Ramos (cell line): ENCODE measurements around the gene DIP2C.

Experiments
- in situ Hi-C: fragments of 300-500 bp; cut with MboI; formaldehyde crosslinking; loops from one replicate; pipeline ENCODE4 v1.14.3; 2022; ENCODE audit warnings: low sequenced_read_pairs; ENCODE audit not compliant: unreplicated experiment

The DIP2C gene

DNA sequence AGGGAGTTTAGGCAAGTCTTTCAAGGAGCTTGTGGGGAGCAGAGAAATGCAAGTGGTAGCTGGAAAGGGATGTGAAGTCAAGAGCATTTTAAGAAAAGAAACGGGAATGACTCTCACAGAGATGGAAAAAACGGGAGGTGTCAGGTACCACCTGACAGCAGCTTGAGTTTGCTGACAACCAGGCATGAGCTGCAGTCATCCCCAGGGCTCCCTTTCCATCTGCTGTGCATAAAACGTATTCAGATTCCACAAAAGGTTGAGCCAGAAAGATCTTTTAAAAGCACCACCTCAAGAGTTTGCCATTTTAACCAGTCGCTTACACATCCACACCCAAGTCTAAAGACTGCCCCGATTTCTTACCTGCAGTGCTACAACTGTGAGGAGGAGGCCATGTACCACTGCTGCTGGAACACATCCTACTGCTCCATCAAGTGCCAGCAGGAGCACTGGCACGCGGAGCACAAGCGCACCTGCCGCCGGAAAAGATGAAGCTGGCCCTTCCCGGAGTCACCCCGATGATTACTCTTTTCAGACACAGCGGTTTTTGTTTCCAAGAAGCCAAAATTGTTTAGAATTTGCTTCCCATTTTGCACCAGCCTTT, 437.4 kb downstream of the DIP2C start:
- in situ Hi-C loops, result no loop called here

DNA sequence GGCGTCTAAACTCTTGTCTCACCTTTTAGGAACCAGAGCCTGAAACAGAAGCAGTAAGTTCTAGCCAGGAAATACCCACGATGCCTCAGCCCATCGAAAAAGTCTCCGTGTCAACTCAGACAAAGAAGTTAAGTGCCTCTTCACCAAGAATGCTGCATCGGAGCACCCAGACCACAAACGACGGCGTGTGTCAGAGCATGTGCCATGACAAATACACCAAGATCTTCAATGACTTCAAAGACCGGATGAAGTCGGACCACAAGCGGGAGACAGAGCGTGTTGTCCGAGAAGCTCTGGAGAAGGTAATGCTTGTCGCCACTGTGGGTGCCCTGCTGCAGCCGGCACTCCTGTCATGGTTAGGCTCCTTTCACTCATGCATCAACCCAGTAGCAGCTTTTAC, 441.2 kb downstream of the DIP2C start:
- in situ Hi-C loops, result no loop called here

DNA sequence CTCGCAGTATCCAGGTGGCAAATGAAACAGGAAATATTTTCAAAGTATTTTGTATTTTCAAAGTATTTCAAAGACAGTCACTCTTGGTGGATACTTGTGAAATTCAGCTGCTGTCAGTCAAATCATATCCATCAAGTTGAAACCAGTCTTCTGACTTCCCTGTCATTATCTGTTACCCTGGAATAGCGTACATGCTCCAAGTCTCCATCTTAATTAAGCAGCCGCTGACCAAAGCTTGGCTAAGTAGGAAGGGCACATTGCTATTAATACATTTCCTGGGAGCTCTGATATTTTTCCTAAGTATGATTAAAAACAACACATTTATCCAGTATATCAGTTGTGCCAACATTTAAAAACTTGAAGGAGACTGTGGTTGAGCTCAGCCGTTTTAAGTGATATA, 442.0 kb downstream of the DIP2C start:
- in situ Hi-C loops, result no loop called here

DNA sequence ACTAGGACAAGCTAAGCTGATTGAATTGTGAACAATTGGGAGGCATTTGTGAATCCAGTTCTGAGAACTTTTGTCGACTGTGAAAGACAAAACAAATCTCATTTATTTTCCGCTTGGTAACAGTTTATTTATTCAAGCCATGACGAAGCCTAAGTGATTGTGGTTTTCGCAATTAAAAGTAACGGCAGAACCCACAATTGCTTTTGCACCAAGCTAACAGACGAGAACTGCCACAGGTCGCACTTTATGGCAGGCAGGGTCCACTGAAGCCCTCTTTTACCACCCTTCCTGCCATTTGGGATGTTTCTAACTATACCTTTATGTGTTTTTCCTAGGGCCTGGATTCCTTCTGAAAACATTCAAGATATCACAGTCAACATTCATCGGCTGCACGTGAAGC, 443.0 kb downstream of the DIP2C start:
- in situ Hi-C loops, result no loop called here

DNA sequence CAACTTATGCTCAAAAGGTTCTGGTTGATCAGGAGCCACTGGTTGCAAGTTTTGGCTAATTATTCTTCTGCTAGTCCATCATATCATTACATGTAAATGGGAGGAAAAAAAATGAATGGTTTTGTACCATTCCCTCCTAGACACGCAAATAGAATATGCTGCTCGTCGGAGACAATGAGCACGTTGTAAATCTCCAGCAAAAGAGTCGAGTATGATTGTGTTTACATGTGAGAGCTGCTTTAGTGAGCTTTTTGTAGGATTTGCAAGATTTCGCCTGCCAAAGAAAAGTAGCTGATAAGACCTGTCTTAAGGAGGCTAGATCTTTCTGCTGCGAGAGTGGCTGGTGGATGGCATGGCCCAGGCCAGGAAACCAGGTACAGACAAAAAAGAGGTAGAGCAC, 445.2 kb downstream of the DIP2C start:
- in situ Hi-C loops, result no loop called here

DNA sequence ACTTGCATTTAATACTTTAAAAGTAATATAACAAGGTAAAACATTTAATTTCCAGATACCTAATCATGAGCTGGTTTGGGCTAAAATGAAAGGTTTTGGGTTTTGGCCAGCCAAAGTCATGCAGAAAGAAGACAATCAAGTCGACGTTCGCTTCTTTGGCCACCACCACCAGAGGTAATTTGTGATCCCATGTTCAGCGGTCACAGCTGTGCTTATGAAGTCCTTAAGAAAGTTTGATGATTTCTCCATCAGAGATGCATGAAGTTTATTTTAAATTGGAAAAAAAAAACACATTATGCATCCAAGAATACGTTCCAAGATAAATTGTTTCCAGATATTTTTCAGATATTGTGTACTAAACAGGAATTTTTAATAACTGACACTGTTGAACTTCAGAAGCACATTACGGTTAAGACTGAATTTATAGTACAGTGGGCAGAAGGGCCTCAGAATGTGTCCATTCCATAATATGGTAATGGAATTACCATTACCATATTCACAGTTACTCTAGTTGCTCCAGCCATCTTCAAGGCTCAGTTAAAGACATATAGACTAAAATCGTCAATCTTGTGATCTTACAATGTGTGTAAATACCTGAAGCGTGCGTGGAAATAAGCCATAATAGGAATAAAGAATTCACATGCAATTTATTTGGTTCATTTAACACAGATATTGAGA, 447.4 kb downstream of the DIP2C start:
- in situ Hi-C loops, result no loop called here

DNA sequence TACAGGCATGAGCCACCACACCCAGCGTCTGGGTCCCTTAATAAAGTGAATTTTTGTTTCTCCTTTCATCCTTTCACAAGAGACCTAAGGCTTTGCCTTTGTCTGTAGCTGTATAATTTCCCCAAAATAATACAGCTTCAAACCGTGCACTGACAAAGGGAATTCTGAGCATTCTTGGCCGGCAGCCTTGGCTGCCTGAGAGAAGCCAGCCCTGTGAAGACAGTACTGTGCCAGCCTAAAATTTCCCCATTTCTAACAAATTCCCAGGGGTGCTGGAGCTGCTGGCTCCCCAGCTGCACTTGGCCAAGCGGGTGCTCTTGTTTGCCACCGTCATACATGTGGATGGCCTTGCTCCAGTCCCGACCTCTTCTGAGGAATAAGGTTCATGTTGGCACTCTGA, 448.0 kb downstream of the DIP2C start:
- in situ Hi-C loops, result no loop called here

DNA sequence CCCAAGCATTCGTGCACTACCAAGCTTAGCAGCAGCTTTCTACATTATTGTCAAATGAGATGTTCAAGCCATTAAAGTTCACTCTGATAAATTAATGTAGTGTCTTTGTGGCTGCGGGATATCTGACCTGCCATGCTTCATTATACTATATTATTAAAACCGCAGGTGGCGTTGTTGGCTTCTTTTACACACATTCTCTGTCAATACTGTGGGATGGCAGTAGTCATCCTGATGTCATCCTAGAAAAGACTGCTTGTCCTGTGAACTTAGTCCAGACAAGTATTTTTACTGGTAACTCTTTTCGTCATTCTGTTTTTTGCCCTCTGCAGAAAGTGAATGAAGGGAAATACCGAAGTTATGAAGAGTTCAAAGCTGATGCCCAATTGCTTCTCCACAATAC, 450.4 kb downstream of the DIP2C start:
- in situ Hi-C loops, result no loop called here

DNA sequence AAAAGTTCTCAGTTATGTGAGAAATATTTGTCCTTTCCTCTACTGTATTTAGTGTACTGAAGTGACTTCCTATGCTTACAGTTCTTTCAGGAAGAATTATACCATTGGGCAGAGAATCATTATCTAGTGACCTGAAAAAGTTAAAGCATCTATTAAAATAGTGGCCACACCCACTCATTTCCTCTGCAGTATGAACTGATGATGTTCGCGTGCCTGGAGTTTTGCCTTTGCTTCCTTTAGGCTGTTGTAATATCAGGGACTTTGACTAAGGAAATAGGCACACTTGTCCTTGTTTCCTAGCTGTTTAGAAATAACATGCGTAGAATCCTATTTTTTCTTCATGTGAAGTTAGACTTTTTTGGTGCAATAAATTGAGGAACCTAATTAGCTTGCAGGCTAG, 453.6 kb downstream of the DIP2C start:
- in situ Hi-C loops, result no loop called here

DNA sequence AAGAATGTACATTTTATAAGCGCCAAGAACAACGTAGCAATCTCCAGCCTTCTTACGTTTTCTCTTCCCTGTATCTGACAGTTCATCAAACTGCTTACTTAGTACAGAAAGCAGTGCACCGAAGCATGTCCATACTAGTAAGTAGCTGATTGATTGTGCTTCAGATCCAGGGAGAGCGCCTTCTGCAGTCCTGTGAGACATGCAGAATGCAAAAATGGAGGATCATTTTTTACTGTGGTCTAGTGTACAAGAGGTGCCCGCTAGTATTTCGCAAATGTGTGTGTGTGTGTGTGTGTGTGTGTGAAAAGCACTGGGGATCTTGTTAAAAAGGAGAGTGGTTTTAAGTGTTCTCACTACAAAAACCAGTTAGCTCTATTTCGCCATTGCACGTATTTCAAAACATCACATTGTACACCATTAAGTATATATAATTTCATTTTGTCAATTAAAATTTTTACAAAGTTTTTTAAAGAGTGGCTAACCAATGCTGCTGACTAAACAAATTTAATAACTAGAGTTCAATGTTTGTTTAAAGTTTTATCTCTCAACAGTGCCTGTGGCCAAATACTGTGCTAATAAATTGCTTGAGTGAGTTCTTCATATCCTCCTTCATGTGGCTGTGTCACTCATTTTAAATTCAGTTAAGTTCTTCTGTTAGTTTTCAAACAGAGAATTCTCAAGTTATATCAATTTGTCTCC, 454.6 kb downstream of the DIP2C start:
- in situ Hi-C loops, result no loop called here

DNA sequence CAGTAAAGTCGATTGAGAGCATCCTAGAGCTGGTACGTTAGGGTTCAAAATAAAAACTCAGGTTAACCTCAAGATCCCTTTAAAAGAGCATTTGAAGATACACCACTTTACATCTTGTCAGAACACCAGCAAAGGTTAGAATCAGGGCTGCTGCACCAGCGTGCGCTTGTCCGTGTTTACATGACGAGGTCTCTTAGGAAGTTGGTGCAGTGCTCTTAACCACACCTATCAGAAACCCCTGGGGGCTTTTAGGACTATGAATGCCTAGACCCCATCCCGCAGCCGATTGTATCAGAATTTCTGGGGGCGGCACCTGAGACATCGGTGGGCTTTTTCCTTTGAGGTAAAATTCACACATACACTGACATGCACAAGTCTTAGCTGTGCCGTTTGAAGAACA, 456.6 kb downstream of the DIP2C start:
- in situ Hi-C loops, result no loop called here

DNA sequence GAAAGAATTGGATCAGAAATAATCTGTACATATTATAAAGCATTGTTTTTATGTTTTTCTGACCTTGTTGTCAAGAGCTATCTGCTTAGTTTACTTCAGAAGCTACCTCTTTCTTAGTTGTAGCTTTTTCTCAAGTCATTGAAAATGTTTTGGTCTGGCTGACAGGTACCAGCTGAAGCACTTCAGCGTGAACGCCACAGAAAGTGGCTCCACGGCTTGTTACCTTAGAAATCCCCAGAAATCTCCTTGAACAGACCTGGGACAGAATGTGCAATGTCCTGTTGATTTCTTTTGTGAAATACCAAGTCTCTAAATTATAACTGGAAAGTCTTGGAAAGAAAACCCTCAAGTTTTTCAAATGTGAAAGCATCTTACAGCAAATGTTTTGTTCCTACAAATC, 457.4 kb downstream of the DIP2C start:
- in situ Hi-C loops, result no loop called here

DNA sequence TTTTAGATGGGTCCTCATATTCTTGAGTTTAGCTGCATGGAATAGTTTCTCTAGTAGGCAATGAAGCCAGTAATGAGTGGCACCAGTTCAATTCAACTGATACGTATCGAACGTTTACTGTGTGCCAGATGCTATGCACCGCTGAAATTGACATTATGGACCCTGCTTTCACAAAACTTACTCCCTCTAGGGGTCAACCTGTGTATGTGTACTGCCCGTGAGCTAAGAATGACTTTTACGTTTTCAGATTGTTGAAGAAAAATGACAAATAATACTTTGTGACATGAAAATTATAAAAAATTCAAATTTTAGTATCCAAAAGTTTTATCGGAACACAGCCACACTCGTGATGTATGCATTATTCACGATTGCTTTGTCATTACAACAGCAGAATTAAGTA, 458.7 kb downstream of the DIP2C start:
- in situ Hi-C loops, result no loop called here

DNA sequence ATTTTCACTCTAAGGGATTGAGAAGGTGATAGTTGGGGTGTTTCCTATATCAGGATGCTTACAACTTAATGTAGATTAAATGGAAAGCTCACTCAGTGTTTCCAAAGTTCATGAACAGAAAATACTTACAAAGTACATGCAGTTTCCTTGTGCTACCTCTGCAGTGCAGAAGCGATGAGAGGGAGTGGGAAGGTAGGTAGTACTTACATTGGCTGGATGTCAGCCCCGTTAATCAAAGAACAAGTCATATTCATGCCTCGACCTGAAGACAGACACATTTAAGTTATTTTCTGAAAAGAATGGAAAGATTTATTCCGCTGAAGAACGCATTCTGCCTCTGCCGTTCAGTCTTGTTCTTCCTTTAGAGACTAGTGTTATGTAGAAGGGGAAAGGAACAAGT, 461.1 kb downstream of the DIP2C start:
- in situ Hi-C loops, result no loop called here

DNA sequence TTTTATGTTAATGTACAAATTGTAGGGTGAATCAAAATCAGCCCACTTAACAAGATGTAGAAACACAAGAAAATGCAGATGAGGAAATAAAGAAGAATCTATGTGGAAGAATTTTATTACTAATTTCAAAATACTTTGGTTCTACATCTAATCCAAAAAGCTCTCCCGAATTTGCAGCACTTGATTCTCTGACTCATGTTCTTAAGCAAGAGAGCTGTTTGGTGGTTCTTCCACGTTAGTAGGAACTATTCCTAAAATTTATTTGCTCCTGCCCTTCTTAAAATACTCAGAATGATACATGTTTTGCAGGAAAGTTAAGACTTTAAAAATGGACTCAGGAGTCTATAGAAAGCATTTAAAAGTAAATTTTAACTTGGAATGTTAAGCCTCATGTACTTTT, 462.5 kb downstream of the DIP2C start:
- in situ Hi-C loops, result no loop called here

DNA sequence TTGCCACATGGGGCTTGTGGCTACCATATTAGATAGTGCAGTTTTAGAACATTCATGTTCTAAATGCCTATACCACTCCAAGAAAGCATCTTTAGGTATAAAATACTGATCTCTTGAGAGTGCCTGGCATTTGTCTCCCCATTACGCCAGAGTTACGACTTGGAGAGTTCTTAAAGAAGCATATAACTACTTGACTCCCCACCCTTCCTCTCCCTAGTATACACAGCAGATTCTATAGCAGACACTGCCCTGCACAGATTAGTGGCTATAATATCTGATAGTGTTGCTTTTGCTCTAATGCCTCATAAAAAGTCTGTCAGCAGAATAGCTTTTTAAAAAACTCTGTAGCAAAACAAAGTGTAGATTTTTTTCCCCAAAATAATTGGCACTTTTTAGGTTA, 463.4 kb downstream of the DIP2C start:
- in situ Hi-C loops, result no loop called here

DNA sequence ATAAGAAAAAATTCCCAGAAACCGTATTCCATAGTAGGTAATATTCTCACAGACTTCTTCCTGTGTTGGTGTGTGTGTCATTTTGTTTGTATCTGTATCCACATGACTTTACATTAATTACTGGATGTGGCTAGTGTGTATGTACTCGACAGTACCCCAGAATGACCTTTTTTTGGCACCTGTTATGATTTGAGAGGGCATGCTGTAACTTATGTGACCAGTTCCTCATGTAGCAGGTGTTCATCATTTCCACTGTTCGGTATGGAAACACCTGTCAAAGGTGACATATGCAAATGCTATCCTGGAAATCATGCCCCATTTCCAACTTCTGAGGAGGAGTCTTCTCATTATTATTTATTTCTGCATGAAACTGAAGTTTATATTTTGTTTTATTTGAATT, 464.9 kb downstream of the DIP2C start:
- in situ Hi-C loops, result no loop called here
